ENCODE results near the gene TP53INP2.

GRCh38 chr20:34710861-34711574 is 6.9 kb downstream of the TP53INP2 start:
- TF ChIP-seq POLR2A (IDR thresholded peaks at IDR 0.05) (no peak), CTCF (IDR thresholded peaks at IDR 0.05) (no peak)

Measured in upper lobe of left lung (tissue), 4 donors.